ENCODE data around the gene SMTN. TPM values are rescaled to one million over a fixed set of nuclear protein-coding genes. Genes with fewer than 3 reads are reported as not detected.
"Not testable (repeated sequence)": the region's sequence is repeated elsewhere in the genome, so short reads cannot be mapped to it uniquely, and the experiment has no call there.

SMTN gene
- total RNA-seq, 3 donors from 2014 or later (not counting 1 experiment from before 2014, with no cell fraction given) = 2.1 to 4.3 (median 3.6) TPM

DNA sequence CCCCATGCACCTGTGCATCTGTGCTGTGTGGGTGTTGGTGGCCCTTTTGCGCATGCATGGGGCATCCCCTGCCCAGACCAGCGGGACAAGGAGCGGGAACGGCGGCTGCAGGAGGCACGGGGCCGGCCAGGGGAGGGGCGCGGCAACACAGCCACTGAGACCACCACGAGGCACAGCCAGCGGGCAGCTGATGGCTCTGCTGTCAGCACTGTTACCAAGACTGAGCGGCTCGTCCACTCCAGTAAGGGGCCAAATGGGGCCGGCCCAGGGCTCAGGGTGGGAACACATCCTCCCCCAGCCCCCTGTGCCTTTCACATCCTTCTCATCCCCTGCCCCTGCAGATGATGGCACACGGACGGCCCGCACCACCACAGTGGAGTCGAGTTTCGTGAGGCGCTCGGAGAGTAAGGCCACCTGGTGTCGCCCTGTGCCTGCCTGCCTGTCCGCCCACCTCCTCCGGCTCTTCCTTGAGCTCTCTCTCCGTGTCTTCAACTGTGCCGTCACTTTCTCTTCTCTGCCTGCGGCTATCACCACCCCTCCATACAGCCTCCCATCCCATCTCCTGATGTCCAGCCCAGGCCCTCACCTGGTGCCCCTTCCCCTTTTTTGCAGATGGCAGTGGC lies 15.7 kb downstream of the SMTN start:
- H3K4me3 ChIP-seq (ENCODE audit: low read length) = no peak overlapping the region
- peaks cover 0 to 4% of the 10 kb centered on the region in 2 donors for H3K4me1 Mint-ChIP-seq
- TF ChIP-seq, protein P1, sequence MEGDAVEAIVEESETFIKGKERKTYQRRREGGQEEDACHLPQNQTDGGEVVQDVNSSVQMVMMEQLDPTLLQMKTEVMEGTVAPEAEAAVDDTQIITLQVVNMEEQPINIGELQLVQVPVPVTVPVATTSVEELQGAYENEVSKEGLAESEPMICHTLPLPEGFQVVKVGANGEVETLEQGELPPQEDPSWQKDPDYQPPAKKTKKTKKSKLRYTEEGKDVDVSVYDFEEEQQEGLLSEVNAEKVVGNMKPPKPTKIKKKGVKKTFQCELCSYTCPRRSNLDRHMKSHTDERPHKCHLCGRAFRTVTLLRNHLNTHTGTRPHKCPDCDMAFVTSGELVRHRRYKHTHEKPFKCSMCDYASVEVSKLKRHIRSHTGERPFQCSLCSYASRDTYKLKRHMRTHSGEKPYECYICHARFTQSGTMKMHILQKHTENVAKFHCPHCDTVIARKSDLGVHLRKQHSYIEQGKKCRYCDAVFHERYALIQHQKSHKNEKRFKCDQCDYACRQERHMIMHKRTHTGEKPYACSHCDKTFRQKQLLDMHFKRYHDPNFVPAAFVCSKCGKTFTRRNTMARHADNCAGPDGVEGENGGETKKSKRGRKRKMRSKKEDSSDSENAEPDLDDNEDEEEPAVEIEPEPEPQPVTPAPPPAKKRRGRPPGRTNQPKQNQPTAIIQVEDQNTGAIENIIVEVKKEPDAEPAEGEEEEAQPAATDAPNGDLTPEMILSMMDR (IDR thresholded peaks at IDR 0.05) = no peak
- H3K36me3 ChIP-seq (ENCODE audit: control insufficient read depth, insufficient read depth, low read length) = no peaks in the 10 kb centered on the region
- no peaks in the 10 kb centered on the region for H3K27me3 Mint-ChIP-seq (ENCODE audit: low read depth in 2 of 2)
- WGBS (ENCODE audit: insufficient coverage) = 98% methylated on average over 27 of the region's 27 CpGs
- DNase-seq = no peak
- no peaks in the 10 kb centered on the region for H3K36me3 Mint-ChIP-seq
- H3K9me3 Mint-ChIP-seq = no peaks in the 10 kb centered on the region
- no peaks in the 10 kb centered on the region for H3K9me3 ChIP-seq (ENCODE audit: control insufficient read depth, insufficient read depth, low read length)
- intact Hi-C loops (cut with micrococcal nuclease) = no loop called here
- H3K27ac ChIP-seq (ENCODE audit: low read length) = no peak overlapping the region
- no peaks in the 10 kb centered on the region for H3K27me3 ChIP-seq (ENCODE audit: control insufficient read depth, insufficient read depth, low read length)
- no peak overlapping the region for H3K27ac Mint-ChIP-seq
- H3K4me3 Mint-ChIP-seq = no peak overlapping the region
- no peaks in the 10 kb centered on the region for H3K4me1 ChIP-seq (ENCODE audit: control insufficient read depth, insufficient read depth, low read length)
- ATAC-seq = no peak

DNA sequence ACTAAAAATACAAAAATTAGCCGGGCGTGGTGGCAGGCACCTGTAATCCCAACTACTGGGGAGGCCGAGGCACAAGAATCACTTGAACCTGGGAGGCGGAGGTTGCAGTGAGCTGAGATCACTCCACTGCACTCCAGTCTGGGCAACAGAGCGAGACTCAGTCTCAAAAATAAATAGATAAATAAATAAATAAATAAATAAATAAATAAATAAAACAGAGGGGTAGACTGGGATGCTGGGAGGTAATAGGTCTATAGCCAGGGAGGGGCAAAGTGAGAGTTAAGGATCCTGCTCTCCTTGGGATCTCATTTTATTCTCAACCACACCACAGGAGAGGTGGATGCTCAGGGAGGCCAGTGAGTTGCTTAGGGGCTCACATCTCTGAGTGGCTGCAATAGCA lies 16.4 kb downstream of the SMTN start:
- 98% methylated on average over 4 of the region's 5 CpGs for WGBS (ENCODE audit: insufficient coverage)

DNA sequence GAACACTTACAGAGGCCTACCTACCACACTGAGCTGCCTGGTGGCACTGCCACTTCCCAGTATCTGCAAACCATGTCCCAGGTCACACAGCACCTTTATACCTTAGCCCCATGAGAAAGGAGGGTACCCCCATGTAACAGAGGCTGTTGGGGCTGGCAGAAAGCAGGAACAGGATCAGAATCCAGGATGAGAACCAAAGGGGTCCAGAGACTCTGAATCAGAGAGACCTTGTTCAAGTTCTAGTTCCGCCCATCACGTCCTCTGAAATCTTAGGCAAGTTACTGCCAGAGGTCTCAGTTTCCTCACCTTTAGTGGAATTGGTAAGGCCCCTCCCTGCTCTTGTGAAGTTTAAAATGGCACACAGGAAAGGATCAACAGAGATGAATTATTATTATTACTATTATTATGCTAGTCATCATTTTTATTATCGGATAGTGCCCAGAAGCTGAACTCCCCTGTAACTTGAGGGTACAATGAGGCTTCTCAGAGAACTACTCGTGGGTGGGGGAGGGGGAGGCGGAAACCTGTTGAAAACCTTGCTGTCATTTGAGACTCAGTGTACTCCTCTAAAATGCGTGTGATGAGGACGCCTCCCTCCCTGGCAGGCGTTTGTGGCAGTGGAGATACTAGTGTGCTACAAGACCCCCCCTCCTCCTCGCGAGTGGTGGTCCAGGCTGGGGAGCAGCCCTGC lies 17.0 kb downstream of the SMTN start:
- Histone ChIP-seq H3K4me3 (ENCODE audit: low read length) (no peak overlapping the region), H3K4me1 (ENCODE audit: control insufficient read depth, insufficient read depth, low read length) (no peaks in the 10 kb centered on the region), H3K9me3 (ENCODE audit: control insufficient read depth, insufficient read depth, low read length) (no peaks in the 10 kb centered on the region), H3K27me3 (ENCODE audit: control insufficient read depth, insufficient read depth, low read length) (no peaks in the 10 kb centered on the region), H3K27ac (ENCODE audit: low read length) (no peak overlapping the region), H3K36me3 (ENCODE audit: control insufficient read depth, insufficient read depth, low read length) (no peaks in the 10 kb centered on the region)
- intact Hi-C loops (cut with micrococcal nuclease) = no loop called here
- H3K9me3 Mint-ChIP-seq = no peaks in the 10 kb centered on the region
- DNase-seq (no peak), ATAC-seq (no peak)
- no peaks in the 10 kb centered on the region for H3K36me3 Mint-ChIP-seq
- TF ChIP-seq, protein P1 (IDR thresholded peaks at IDR 0.05) = no peak
- no peak overlapping the region for H3K27ac Mint-ChIP-seq
- WGBS (ENCODE audit: insufficient coverage) = 94% methylated on average over 10 of the region's 10 CpGs
- H3K4me3 Mint-ChIP-seq = no peak overlapping the region
- H3K4me1 Mint-ChIP-seq = peaks cover 0 to 4% of the 10 kb centered on the region in 2 donors
- no peaks in the 10 kb centered on the region for H3K27me3 Mint-ChIP-seq (ENCODE audit: low read depth in 2 of 2)

More for the DNA sequence above, 16.4 kb downstream of the SMTN start:
- H3K4me1 ChIP-seq (ENCODE audit: control insufficient read depth, insufficient read depth, low read length); H3K36me3 Mint-ChIP-seq; H3K27ac Mint-ChIP-seq; H3K27me3 ChIP-seq (ENCODE audit: control insufficient read depth, insufficient read depth, low read length); H3K36me3 ChIP-seq (ENCODE audit: control insufficient read depth, insufficient read depth, low read length); H3K4me3 Mint-ChIP-seq; H3K27ac ChIP-seq (ENCODE audit: low read length); H3K27me3 Mint-ChIP-seq (ENCODE audit: low read depth in 2 of 2); H3K4me1 Mint-ChIP-seq; H3K9me3 ChIP-seq (ENCODE audit: control insufficient read depth, insufficient read depth, low read length); H3K4me3 ChIP-seq (ENCODE audit: low read length); intact Hi-C loops (cut with micrococcal nuclease); H3K9me3 Mint-ChIP-seq; ATAC-seq; DNase-seq: not testable (repeated sequence)

DNA sequence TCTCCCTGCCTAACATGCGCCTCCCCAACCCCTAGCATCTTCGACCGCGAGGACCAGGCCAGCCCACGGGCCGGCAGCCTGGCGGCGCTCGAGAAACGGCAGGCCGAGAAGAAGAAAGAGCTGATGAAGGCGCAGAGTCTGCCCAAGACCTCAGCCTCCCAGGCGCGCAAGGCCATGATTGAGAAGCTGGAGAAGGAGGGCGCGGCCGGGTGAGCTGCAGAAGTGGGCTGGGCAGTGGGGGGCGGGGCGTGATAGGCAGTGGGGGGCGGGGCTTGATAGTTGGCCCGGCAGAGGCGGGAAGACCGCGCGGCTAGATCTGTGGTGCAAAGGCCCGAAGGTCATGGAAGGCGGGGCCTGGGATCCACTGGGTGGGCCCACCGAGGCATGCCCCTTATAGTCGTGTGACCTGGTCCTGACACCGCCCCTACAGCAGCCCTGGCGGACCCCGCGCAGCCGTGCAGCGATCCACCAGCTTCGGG lies 17.6 kb downstream of the SMTN start:
- Histone ChIP-seq H3K4me3 (ENCODE audit: low read length) (no peak overlapping the region), H3K9me3 (ENCODE audit: control insufficient read depth, insufficient read depth, low read length) (no peaks in the 10 kb centered on the region), H3K4me1 (ENCODE audit: control insufficient read depth, insufficient read depth, low read length) (no peaks in the 10 kb centered on the region), H3K27ac (ENCODE audit: low read length) (no peak overlapping the region), H3K27me3 (ENCODE audit: control insufficient read depth, insufficient read depth, low read length) (no peaks in the 10 kb centered on the region), H3K36me3 (ENCODE audit: control insufficient read depth, insufficient read depth, low read length) (no peaks in the 10 kb centered on the region)
- Mint-ChIP-seq H3K4me3 (no peak overlapping the region), H3K36me3 (no peaks in the 10 kb centered on the region), H3K9me3 (no peaks in the 10 kb centered on the region), H3K27me3 (ENCODE audit: low read depth in 2 of 2) (no peaks in the 10 kb centered on the region), H3K4me1 (peaks cover 0 to 4% of the 10 kb centered on the region in 2 donors), H3K27ac (no peak overlapping the region)
- intact Hi-C loops (cut with micrococcal nuclease) = no loop called here
- TF ChIP-seq, protein P1 (IDR thresholded peaks at IDR 0.05) = no peak
- WGBS (ENCODE audit: insufficient coverage) = 96% methylated on average over 36 of the region's 36 CpGs
- ATAC-seq (no peak), DNase-seq (no peak)

Data from natural killer cell (primary cell).